GM21825 (cell line): Measurements from ENCODE around the gene CORO2B.

ENCODE experiments used
- ATAC-seq: cut with Tn5 transposase; IDR thresholded peaks from one replicate; pipeline ENCODE4 v1.9.1; 2021; ENCODE audit warnings: mild to moderate bottlenecking, moderate library complexity; ENCODE audit not compliant: unreplicated experiment

The CORO2B gene

DNA sequence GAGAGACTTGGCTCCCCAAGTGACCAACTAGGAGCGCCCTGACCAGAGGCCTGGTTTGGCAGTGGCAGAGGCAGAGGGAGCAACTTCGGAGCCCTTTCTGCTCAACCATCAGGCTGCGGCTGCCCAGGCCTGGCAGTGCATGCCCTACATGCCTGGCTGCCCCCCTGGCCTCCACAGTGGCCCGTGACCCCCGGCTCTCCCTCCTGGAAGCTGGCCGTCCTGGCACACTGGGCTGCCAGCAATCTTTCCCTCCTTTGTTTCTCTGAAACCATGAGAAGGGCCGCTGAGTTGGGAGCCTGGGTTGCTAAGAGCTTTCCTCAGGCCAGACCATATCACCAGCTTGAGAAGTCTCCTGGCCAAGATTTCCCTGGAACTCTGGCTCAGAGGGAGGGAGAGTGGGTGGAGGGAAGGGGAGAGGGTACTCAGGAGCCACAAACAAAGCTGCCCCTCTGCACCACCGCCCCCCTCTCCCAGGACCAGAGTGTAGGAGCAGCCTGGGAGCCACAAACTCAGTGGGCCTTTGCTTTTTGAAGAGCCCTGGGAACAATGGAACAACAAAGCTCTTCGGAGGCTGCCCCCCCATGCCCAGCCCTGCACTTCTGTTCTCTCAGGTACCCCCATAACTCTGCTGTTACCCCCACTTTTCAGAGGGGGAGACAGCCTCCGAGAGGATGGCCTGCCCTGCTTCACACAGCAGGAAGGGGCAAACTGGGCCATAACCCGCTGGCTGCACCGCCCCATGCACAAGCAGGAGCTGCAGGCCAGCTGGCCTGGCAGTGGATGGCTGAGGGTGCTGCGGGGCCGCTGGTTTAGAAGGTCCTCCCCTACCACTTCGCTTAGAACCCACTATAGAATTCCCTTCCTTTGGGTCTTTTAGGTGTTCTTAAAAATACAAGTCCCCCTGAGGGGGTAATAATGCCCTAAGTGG lies 11.3 kb downstream of the CORO2B start:
- ATAC-seq, result no peak

DNA sequence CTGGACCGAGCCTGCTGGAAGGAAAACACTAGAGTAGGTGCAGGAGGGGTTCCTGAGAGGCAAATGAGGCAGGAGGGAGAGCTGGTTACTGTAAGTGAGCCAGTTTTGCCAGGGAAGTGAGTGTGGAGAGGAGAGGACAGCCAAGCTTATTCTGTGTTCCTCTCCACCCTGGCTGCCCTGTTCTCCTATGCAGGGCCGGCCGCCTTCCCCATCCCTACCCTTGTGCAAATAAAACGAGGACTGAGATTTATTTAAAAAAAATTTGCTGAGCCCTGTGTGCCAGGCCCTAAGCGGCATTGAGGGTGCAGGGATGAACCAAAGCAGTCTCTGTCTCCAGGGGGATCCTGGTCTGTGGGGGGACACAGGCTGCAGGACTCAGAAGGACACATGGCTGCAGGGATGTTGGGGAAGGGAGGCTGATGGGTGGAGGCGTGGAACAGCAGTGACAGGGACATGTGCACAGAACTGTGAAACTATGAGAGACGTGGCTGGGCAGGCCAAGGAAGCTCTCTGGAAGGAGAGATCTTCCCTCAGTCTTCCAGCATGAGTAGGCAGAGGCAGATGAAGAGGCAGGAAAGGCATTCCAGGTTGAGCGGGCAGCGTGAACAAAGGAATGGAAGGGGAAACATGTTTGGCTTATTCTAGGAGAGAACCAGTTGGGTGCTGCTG lies 12.1 kb downstream of the CORO2B start:
- no peak for ATAC-seq

DNA sequence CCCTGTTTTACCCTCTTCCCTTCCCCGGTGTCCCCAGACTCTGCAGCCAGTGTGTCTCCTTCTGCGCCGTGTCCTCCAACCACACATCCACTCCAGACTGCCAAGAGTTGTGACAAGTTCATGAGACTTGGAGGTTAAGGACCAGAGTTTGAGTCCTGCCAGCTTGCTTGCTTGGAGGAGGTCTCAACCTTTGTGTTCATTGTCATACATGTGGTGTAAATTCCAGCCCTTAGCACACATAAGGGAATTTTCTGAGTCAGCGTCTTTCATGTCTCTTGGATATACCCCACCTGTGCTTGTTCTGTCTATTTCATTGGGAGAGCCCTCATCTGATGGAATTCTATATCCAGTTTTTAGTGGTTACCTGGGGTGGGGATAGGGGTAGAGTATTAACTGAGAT lies 13.3 kb downstream of the CORO2B start:
- no peak for ATAC-seq

DNA sequence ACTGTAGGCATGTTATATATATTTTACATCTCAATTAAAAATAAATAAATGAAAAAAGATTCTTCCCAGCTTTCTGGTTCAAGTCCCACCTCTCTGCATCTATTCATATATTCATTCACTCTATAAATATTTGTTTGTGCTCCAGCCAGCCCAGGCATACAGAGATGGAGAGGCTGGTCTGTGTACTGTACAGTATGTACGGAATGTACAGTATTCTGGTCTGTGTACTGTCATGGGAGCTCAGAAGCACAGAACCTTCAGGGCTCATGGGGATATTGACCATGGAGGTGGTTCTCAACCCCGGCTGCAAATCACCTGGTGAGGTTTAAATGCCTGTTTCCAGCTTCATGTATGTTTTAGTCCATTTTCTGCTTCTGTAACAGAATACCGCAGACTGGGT lies 13.8 kb downstream of the CORO2B start:
- ATAC-seq, result no peak

DNA sequence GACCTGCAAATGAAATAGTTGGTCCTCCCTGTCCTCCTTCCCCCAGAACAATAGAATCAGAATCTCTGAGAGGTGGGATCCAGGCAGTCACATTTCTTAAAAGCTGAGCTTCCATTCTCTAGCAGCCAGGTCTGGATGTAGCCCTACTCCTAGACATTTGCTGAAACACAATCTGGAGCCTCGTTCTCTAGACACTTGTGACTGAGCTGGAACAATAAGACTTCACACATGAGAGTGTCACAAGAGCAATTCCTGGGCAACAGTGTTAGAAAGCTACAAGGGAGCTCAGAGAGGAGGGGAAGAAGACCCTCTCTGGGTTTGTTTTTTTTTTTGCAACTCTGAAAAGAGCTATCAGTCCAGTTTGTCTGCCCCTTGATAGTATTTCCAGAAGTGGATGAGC lies 14.5 kb downstream of the CORO2B start:
- no peak for ATAC-seq

DNA sequence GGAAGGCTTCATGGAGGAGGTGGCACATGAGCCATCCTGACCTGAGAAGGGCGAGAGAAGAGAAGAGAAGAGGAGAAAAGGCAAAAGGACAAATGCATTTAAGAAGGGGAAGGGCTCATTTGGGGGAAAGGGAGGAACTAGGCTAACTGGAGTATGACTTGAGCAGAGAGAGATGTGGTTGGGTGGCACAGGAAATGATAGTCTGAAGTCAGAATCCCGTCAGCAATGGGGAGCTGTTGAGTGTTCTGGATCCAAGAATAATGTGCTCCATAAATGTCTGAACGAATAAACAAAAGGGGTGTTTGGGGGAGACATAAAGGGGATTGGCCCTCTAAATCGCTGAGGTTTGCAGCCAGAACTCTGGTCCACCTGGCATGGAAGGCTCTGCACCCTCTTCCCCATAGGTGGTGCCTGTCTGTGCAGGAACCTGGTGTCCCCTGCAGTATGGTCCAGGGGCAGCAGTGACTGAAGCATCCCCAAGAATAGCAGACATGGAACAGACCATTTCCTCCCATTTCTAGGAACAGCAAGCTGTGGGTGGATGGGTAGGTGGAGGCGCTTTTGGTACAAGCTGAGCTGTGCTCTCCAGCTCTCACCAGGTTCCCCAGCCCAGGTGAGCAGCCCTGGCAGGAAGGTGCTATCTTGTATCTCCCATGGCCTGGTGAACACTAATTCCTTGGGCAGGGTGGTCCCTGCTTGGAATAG lies 15.2 kb downstream of the CORO2B start:
- ATAC-seq, result no peak

DNA sequence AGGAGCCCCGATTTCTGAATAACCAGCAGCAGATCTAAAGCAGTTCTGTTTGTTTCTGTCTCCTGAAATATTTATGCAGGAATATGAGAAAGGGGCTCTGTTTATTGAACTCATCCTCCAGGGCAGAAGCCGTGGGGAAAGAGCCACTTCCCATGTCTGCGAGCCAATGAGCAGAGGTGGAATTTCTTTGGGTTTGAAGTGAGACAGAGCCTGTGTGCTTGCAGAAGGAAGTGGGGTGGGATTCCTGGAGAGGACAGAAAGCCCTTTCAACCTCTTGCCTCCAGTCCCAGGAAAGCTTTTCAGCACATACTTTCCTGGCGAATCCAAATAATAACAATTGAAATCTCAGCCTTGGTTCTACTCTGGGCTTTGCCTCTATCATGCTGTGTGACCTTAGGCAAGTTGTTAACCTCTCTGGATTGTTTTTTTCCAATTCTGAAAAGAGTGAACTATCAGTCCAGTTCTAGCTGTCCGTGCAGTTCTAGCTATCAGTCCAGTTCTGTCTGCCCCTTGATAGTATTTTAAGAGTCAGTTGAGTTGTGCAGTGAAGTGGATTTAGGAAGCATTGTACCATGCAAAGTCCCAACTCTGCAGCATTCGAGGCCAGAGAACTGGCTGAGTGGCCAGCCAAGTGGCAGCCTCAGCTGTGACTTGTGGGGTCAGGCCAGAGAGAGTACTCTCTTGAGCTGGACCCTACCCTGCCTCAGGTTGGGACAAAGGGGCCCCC lies 15.9 kb downstream of the CORO2B start:
- no peak for ATAC-seq

DNA sequence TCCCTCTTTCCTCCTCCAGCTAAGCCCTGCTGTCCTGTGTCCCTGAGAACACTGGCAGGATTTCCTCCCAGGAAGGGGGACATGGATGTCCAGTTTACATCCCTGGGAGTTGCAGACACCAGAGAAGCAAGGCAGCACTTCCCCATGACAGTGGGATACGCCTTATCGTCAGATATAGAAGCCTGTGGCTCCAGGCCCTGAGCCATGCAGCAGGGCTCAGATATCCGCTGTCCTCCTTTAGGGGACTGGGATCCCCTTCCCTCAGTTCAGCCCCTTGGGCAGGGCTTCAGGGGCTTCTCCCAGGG lies 16.4 kb downstream of the CORO2B start:
- no peak for ATAC-seq

DNA sequence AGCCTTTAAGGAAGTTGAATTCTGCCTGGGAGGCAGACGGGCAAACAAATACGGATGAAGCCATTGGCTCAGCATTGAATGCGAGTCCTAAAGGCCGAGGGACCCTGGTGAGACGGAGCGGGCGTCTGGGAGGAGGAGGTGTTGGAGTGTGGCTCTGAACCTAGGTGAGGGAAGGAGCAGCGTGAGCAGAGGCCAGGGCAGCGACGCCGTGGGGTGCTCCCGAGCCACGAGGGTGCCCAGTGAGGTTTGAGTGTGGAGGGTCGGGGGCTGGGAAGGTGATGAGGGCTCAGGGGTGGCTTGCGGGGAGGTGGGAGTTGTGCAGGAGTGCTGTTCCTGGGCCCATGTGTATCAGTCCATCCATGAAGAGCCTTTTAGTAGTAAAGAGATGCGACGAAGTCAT lies 17.0 kb downstream of the CORO2B start:
- ATAC-seq, result no peak

DNA sequence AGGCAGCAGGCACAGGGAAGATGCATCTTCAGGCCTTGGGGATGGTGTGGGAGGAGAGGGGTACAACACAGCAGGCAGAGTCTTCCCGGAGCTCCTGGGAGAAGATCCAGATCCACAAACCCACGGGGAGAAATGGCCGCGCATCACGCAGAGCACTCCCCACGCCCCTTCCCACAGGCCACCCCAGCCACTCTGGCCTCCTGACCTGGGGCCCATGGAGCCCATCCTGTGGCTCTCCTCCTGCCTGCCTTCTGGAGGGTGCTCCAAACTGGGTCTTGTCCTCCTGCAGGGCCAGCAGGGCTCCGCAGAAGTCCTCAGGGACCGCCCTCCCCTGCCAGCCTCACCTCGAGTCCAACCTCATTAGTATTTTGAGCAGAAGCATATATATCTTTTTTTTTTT lies 17.9 kb downstream of the CORO2B start:
- ATAC-seq, result no peak

DNA sequence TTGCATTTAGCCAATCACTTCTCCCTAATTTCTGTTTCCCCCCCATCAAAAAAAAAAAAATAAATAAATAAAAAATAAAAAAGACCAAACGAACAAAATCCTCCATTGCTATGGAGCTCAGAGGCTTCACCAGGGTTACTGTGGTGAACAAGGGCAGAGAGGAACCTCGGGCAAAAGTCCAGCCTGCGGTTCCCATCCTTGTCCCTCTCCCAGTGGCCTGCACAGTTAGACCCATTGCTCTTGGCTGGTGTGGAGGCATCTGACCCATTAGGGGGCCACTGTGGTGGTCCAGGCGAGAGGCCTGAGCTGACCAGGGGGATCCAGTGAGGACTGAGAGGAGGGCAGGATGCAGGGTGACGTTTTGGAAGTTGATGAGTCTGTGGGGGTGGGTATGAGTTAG lies 18.8 kb downstream of the CORO2B start:
- no peak for ATAC-seq

DNA sequence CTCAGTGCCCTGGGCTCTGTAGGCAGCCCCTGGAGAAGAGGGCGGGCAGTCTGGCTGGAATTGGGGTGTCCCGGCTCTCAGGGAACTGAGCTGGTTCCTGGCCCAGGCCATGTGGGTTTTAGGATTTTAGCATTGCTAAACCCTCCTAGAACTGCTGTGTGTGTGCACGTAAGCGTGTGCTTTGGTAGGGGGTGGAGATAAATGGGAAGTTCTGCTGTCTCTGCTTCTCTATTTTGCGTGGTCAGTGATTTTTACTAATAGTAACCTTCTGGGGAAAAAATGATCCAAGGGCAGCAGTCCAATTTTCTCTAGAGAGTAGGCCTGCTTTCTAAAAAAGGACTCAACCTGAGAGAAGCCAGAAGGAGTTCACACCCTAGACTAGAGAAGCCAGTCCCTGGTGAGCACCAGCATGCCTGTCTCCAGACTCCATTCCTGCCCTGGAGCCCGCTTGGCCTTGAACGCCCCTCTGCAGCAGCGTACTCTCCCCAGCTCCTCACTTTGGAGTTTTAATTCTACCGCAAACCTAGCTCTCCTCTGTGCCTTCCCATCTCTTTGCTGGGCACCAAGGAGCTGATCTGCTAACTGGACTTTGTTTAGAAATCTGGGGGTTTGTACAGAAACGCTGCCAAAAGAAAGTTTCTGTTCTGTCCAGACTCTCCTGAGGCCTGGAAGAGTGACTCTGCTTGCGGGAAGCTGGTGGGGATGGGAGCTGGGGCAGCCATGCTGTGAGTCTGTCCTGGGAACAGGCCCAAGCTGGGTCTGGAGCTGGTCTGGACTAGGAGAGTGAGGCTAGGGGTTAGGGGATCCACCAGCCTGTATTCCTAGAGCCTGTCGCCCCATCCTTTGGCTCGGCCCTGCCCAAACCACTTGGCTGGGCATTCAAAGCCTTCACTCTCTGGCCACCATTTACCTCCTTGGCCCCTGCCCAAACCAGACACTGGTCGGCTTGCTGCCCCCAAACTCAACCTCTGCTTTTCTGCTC lies 19.7 kb downstream of the CORO2B start:
- ATAC-seq, result no peak

DNA sequence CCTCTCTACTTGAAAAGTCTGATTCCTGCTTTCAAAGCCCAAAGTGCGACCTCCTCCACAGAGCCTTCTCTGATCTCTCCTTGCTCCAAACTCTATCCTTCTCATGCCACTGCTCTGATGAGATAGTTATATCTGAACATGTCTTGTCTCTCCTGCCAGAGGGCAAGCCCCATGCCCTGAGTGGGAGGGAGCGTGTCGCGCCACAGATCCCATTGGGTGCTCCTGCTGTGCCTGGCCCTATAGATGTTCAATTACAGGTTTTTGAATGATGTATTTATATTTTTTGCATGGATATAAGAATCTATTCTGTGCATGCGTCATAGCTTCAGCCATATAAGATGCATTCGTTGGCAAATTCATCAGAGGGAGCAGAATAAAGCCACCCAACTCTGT lies 20.4 kb downstream of the CORO2B start:
- no peak for ATAC-seq

DNA sequence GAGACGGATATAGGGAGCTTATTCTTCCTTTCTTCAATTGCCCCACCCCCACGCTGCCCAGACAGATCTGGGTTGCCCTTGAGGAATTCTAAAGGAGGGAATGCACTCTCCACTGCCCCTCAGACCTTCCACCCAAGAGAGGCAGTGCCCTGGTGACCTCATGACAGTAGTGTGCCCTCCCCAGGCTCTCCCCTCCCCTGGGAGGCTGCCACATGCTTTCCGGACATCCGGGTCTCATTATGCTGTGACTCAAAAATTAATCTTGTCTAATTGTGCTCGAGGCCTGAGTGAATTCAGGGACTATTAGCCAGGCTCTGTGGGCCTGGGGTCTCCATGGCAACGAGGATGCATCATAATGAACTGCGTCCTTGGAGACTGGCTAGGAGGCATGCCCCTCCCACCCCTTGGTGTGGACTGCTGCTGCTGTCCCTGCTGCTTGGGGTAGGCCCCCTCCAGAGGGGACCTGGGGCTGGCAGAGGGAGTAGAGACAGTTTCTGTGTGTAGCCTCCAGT lies 20.8 kb downstream of the CORO2B start:
- ATAC-seq, result no peak

DNA sequence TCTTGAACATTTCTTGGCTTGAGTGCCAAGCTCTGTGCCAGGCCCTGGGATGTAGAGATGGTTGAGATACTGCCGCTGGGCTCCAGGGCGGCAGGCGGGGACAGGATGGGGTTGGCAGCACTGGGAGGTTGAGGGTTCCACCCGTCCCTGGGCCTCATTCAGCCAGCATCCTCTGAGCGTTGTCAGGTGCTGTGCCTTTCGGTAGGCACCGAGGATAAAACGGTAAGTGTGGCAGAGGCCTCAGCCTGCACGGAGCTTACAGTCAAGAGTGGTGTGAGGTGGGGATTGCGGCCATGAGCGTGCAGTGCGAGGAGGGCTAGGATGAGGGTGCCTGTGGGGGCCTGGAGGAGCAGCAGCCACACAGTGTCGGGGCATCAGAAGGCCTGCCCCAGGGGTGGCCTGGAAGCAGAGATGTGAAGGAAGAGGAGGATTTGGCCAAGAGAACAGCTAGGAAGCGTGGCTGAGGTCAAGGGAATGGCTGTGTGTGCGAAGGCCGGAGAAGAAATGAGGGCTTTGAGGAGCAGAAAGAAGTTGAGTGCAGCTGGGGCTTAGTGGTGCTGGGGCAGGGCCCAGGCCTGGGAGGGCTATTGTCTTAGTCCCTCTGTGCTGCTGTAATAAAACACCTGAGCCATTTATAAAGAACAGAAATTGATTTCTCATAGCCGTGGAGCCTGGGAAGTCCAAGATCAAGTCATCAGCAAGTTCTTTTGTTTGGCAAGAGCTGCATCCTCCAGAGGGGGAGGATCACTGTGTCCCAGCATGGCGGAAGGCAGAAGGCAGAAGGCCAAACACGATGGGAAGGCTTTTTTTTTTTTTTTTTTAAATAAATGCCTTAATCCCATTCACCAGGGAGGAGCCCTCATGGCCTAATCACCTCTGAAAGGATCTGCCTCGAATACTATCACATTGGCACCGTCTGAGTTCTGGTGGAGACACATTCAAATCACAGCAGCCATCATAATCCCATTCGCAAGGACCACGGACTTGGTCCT lies 22.7 kb downstream of the CORO2B start:
- no peak for ATAC-seq

DNA sequence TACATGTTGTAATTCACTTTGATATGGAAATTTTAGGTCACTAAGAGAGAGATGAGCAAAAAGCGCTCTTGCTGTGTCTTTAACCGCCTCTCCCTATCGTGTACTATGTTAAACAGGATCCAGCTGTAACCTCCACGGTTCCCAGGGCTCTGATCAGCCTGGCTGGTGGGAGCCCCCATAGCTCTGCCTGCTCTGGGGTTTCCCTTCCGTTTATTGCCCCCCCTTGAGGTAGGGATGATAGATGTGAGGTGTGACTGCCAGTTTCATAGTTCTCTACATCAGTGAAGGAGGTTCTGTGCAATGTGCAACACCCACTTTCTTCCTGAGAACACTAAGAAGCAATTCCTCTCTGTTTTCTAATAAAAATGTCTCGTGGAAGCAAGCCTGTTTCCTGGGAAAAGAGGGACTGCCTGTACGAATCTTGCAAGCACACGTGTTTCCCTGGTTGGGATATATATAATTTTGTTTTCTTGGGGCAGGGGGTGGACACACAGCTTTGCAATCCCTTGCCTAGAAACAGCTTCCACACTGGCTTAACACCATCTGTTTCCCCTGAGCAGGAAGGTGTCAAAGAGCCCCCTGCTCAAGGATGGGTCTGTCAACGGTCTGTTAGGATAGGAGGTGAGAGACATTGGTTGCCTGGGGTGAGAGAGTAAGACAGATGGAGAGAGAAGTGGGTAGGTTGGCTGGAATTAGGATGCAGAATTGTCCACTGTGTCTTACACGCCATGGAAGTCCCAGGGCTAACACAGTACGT lies 23.8 kb downstream of the CORO2B start:
- ATAC-seq, result no peak

DNA sequence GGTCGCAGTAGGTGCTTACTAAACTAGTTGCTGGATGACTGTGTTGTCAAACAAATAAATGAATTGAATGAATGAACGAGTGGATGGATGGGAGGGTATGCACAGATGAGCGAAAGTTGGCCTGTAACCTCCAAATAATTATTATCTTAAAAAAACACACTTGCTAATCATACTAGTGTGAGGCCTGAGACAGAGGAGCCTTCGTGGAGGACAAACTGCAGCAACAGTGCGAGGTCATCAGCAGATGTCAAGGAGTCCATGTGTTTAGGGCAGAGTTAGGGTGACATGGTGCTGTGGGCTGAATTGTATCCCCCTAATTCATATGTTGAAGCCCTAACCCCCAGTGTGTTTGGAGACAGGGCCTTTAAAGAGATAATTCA lies 24.4 kb downstream of the CORO2B start:
- no peak for ATAC-seq

DNA sequence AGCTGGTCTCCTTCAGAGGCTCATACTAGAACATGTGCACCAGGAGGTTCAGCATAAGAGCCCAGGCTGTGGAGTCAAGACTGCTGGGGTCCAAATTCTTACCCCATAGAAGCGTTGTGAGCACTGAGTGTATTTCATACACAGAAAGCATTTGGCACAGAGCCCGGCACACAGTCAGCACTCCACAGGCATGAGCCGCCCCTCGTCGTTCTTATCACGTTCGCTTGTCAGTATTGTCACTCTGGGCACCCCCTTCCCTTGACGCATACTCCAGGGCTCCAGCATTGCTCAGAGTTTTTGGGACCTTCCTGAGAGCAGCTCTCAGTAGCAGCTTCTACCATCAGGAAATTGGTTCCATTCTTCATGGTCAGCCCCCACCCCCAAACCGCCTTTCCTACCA lies 25.2 kb downstream of the CORO2B start:
- ATAC-seq, result no peak
